Liver (tissue), 3 donors: Measurements from ENCODE around the gene MICU2.

Experiments
- CTCF ChIP-seq: fragments of 150-350 bp; IDR thresholded peaks from 2 replicates; pipeline ENCODE4 v1.5.1; 2017; ENCODE audit warnings: improper control_type of control experiment, low read depth, low read length; ENCODE audit not compliant: missing input control
- GABPA ChIP-seq, 2 donors: IDR thresholded peaks in 1 of 2; conservative IDR thresholded peaks in 1 of 2; 2 replicates each; pipeline ENCODE4 v1.6.1; 2016; ENCODE audit warnings: antibody characterized with exemption in 2 of 2, mild to moderate bottlenecking in 1 of 2, moderate library complexity in 1 of 2
- donor health status: healthy.
- donor health status: healthy.

- TF ChIP-seq CTCF, result no peak
- TF ChIP-seq GABPA (IDR thresholded peaks at IDR 0.05 in 1 of 2, conservative IDR thresholded peaks at IDR 0.05 in 1 of 2), result no peak
These were observed 25.2 kb downstream of the MICU2 start for GRCh38 chr13:21578748-21579147.
